A549 (cell line): ENCODE data around the gene GPR78. TPM values are rescaled to one million over a fixed set of nuclear protein-coding genes. Genes with fewer than 3 reads are reported as not detected.

Source experiments
- ATAC-seq, 2 experiments: fragments of 200-7000 bp in 1 of 2; fragments of >200 bp in 1 of 2; cut with Nextera tagmentation in 1 of 2; cut with Tn5 transposase in 1 of 2; 3 replicates each; pipeline versions ENCODE4 v1.8.0 to v1.9.1; 2018 to 2020; ENCODE audit warnings: mild to moderate bottlenecking in 1 of 2, moderate library complexity in 1 of 2
- CTCF ChIA-PET: fragments of 300-600 bp; sonication (Branson Sonifier 250); formaldehyde crosslinking; extraction: SDS; loops from one replicate; lab custom pipeline; 2021; ENCODE audit warnings: antibody characterized with exemption, inconsistent platforms; lab: Yijun Ruan, JAX
- POLR2A ChIA-PET: fragments of 350-600 bp; formaldehyde crosslinking; extraction: SDS; loops from one replicate; lab custom pipeline; 2021; ENCODE audit warnings: antibody characterized with exemption, inconsistent platforms; lab: Yijun Ruan, JAX
- DNase-seq, 2 experiments: peaks; one replicate each; pipeline versions ENCODE4 v3.0.0 to v3.0.0-alpha.2; 2011 to 2016; ENCODE audit warnings: low read depth in 1 of 2, low spot score in 1 of 2
- FAIRE-seq: peaks from 2 replicates; lab custom pipeline; 2011; peaks lifted over from hg19 to GRCh38; lab: Jason Lieb, UNC
- H3K27ac ChIP-seq, 2 experiments: fragments of >200 bp; sonication (Bioruptor Twin); formaldehyde crosslinking; 3 replicates each; pipeline ENCODE4 v1.5.1; 2016 to 2017
- H3K4me1 ChIP-seq: fragments of >200 bp; sonication (Bioruptor Twin); formaldehyde crosslinking; 3 replicates; pipeline ENCODE4 v1.6.1; 2016
- H3K4me2 ChIP-seq: fragments of >200 bp; sonication (Bioruptor Twin); formaldehyde crosslinking; 3 replicates; pipeline ENCODE4 v1.6.1; 2016
- H3K4me3 ChIP-seq: fragments of >200 bp; sonication (Bioruptor Twin); formaldehyde crosslinking; 3 replicates; pipeline ENCODE4 v1.5.1; 2016
- H3K9me3 ChIP-seq: fragments of >200 bp; sonication (Bioruptor Twin); formaldehyde crosslinking; 3 replicates; pipeline ENCODE4 v1.6.1; 2016
- CBX8 ChIP-seq: fragments of 200-600 bp; sonication (generic); IDR thresholded peaks from 2 replicates; pipeline ENCODE4 v1.6.1; 2016
- CEBPB ChIP-seq, 2 experiments: fragments of >200 bp in 1 of 2; sonication (Bioruptor Twin) in 1 of 2; formaldehyde crosslinking in 1 of 2; IDR thresholded peaks; 2 replicates each; pipeline ENCODE4 v1.6.1; 2012 to 2016
- EHMT2 ChIP-seq: fragments of 200-600 bp; sonication (generic); IDR thresholded peaks from 2 replicates; pipeline ENCODE4 v1.6.1; 2016; ENCODE audit warnings: antibody characterized with exemption, low read depth, mild to moderate bottlenecking, moderate library complexity
- EP300 ChIP-seq, 2 experiments: fragments of >200 bp; sonication (Bioruptor Twin); formaldehyde crosslinking; IDR thresholded peaks; 2 replicates in 1 of 2; 3 replicates in 1 of 2; pipeline ENCODE4 v1.6.1; 2016 to 2017
- ESRRA ChIP-seq: fragments of 150-350 bp; IDR thresholded peaks from 2 replicates; pipeline ENCODE4 v1.6.1; 2014; ENCODE audit warnings: mild to moderate bottlenecking, low read length, borderline replicate concordance
- FOSL2 ChIP-seq, 2 experiments: fragments of 450-650 bp in 1 of 2; fragments of >200 bp in 1 of 2; sonication (Bioruptor Twin) in 1 of 2; formaldehyde crosslinking; IDR thresholded peaks; 2 replicates each; pipeline versions ENCODE4 v1.5.0 to v1.6.1; 2016 to 2020; ENCODE audit warnings: mild to moderate bottlenecking in 1 of 2, moderate library complexity in 1 of 2
- GATA3 ChIP-seq: IDR thresholded peaks from 2 replicates; pipeline ENCODE4 v1.6.1; 2012; ENCODE audit warnings: borderline replicate concordance
- HEYL ChIP-seq: fragments of 250-450 bp; sonication (Bioruptor Pico); IDR thresholded peaks from 2 replicates; pipeline ENCODE4 v1.8.0; 2021; ENCODE audit warnings: mild to moderate bottlenecking, moderate library complexity
- HOXA7 ChIP-seq: fragments of 250-450 bp; sonication (Bioruptor Pico); IDR thresholded peaks from 2 replicates; pipeline ENCODE4 v1.5.0; 2020; ENCODE audit warnings: mild to moderate bottlenecking, moderate library complexity
- HOXB5 ChIP-seq: fragments of 250-450 bp; sonication (Bioruptor Pico); IDR thresholded peaks from 2 replicates; pipeline ENCODE4 v1.5.0; 2020; ENCODE audit warnings: mild to moderate bottlenecking, moderate library complexity
- KDM1A ChIP-seq: fragments of 200-600 bp; sonication (generic); IDR thresholded peaks from 2 replicates; pipeline ENCODE4 v1.6.1; 2016; ENCODE audit warnings: low read depth, mild to moderate bottlenecking
- MAFK ChIP-seq: fragments of 450-650 bp; IDR thresholded peaks from 2 replicates; pipeline ENCODE4 v1.6.1; 2014; ENCODE audit not compliant: partially characterized antibody
- MYC ChIP-seq: IDR thresholded peaks from 2 replicates; pipeline ENCODE4 v1.6.1; 2012; ENCODE audit warnings: mild to moderate bottlenecking, inconsistent platforms, low read length, improper control_type of control experiment, borderline replicate concordance
- NR3C1 ChIP-seq: fragments of >200 bp; sonication (Bioruptor Twin); formaldehyde crosslinking; IDR thresholded peaks from 3 replicates; pipeline ENCODE4 v1.6.1; 2017
- PHF8 ChIP-seq: fragments of 200-600 bp; sonication (generic); IDR thresholded peaks from 2 replicates; pipeline ENCODE4 v1.6.1; 2016; ENCODE audit warnings: low read depth, mild to moderate bottlenecking, antibody characterized with exemption, moderate library complexity, borderline replicate concordance
- RARB ChIP-seq: fragments of 250-450 bp; sonication (Bioruptor Pico); IDR thresholded peaks from 2 replicates; pipeline ENCODE4 v1.8.0; 2021; ENCODE audit warnings: mild to moderate bottlenecking, moderate library complexity
- SMC3 ChIP-seq: fragments of >200 bp; sonication (Bioruptor Twin); formaldehyde crosslinking; IDR thresholded peaks from 3 replicates; pipeline ENCODE4 v1.6.1; 2018; ENCODE audit warnings: inconsistent platforms
- WGBS: methylation state at CpG from one replicate; pipeline ENCODE4 v1.1.6; 2017; ENCODE audit errors: missing lambda C conversion rate; 5-methylcytosine and 5-hydroxymethylcytosine counted together
- polyA plus RNA-seq, 4 experiments: library from polyadenylated mRNA; depleted of rRNA in 3 of 4; stranded (reverse); fragments of >200 nt; fragmentation: RNase III in 1 of 4; extraction: RNeasy Plus Mini Kit Qiagen cat#74134 plus additional on column Dnase treatment in 1 of 4; gene quantifications; 2 replicates in 3 of 4; 3 replicates in 1 of 4; pipeline ENCODE4 v1.2.3, GENCODE V29; 2011 to 2017
- TF ChIP-seq, protein P1 (sequence below): fragments of >200 bp; sonication (Bioruptor Twin); formaldehyde crosslinking; IDR thresholded peaks from 3 replicates; pipeline ENCODE4 v1.5.1; 2016
- TF ChIP-seq, protein P2 (sequence below): IDR thresholded peaks from 2 replicates; pipeline ENCODE4 v1.6.1; 2012
- TF ChIP-seq, protein P3 (sequence below): fragments of 250-450 bp; sonication (Bioruptor Pico); IDR thresholded peaks from 2 replicates; pipeline ENCODE4 v1.5.0; 2021; ENCODE audit warnings: mild to moderate bottlenecking, moderate library complexity, borderline replicate concordance
- TF ChIP-seq, protein P4 (sequence below): IDR thresholded peaks from 2 replicates; pipeline ENCODE4 v1.6.1; 2012
- TF ChIP-seq, protein P5 (sequence below): IDR thresholded peaks from 2 replicates; pipeline ENCODE4 v1.6.1; 2012; ENCODE audit warnings: low read depth, borderline replicate concordance

The GPR78 gene
- polyA plus RNA-seq, 2 of the 4 experiments (the other 2 are of a cell fraction) = 0.09 TPM; not detected in 1

DNA sequence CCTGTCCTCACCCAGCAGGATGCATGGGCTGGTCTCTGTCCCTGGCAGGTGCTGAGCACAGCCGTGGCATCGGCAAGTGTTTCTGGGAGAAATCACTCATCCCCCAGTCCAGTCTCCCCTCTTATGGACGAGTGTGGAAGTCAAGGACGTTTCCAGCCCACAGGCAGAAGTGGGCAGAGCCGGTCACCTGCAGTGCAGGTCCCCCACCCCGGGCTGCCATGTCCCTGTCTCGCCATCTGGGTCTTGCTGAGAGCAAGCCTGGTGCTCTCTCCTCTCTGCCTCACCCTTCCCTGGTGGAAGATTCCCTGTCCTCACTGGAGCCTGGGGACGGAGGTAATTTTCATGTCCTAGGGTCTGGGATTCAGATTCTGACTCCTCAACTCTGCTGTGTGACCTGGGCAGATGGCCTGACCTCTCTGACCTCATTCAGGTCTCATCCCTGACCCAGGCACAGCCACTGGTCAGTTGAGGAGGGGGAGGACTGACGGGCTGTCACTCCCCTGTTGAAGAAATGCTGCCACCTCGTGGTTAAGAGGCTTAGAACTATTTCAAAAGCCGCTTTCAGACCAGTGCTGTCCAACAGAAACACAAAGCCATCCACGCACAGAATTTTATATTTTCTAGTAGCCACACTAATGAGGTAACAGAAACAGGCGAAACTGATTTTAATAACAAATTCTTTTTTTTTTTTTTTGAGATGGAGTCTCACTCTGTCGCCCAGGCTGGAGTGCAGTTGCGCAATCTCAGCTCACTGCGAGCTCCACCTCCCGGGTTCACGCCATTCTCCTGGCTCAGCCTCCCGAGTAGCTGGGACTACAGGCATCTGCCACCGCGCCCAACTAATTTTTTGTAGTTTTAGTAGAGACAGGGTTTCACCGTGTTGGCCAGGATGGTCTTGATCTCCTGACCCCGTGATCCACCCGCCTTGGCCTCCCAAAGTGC lies 14.2 kb downstream of the GPR78 start (continued):
- TF ChIP-seq HOXA7 (CRISPR knock-in tag) (no peak), RARB (no peak), SMC3 (peak; percentile 66), HOXB5 (CRISPR knock-in tag) (no peak), KDM1A (no peak)
- TF ChIP-seq, protein P1, sequence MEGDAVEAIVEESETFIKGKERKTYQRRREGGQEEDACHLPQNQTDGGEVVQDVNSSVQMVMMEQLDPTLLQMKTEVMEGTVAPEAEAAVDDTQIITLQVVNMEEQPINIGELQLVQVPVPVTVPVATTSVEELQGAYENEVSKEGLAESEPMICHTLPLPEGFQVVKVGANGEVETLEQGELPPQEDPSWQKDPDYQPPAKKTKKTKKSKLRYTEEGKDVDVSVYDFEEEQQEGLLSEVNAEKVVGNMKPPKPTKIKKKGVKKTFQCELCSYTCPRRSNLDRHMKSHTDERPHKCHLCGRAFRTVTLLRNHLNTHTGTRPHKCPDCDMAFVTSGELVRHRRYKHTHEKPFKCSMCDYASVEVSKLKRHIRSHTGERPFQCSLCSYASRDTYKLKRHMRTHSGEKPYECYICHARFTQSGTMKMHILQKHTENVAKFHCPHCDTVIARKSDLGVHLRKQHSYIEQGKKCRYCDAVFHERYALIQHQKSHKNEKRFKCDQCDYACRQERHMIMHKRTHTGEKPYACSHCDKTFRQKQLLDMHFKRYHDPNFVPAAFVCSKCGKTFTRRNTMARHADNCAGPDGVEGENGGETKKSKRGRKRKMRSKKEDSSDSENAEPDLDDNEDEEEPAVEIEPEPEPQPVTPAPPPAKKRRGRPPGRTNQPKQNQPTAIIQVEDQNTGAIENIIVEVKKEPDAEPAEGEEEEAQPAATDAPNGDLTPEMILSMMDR = peak; percentile 70

DNA sequence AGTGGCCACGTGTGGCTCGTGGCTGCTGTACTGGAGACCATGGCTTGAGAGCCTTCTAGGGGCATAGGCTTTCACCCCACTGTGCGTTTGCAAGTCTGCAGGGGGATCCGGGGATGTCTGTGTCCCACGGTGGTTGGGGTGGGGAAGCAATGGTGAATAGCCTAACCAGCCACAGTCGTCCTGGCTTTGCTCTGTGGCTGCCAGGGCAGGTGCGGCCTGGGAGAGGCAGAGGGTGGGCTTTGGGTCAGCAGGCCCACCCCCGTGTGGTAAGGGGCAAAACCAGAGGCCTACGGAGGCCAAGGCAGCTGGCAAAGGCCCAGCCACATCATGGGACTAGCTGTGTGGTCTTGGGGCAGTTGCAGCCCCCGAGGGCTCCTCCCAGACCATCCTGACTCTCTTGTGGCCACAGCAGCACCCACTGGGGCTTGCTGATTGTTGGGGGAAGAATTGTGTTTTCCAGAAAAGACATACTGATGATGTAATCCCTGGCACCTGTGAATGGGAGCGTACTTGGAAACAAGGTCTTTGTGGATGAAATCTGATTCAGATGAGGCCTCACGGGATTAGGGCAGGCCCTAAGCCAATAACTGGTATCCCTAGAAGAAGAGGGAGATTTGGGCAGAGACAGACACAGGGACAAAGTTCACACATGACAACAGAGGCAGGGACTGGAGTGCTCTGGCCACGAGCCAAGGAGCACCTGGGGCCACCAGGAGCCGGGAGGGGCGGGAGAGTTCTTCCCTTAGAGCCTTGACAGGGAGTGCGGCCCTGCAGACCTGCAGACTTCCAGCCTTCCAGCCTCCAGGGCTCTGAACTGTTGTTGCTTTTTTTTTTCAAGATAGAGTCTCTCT lies 15.3 kb downstream of the GPR78 start:
- TF ChIP-seq PHF8 (no peak), NR3C1 (no peak), GATA3 (no peak), ESRRA (no peak)
- TF ChIP-seq, protein P2, sequence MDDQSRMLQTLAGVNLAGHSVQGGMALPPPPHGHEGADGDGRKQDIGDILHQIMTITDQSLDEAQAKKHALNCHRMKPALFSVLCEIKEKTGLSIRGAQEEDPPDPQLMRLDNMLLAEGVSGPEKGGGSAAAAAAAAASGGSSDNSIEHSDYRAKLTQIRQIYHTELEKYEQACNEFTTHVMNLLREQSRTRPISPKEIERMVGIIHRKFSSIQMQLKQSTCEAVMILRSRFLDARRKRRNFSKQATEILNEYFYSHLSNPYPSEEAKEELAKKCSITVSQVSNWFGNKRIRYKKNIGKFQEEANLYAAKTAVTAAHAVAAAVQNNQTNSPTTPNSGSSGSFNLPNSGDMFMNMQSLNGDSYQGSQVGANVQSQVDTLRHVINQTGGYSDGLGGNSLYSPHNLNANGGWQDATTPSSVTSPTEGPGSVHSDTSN = no peak
- ChIA-PET POLR2A (no interaction called here), CTCF (interaction anchor here (0.7 to 2.6 kb wide), 6 partner anchors 12 to 167 kb away, joined by 3 to 15 read pairs (median 4); no protein-coding TSS in a partner anchor)
- H3K9me3 ChIP-seq = no peaks in the 10 kb centered on the region
- no peaks in the 10 kb centered on the region for H3K4me1 ChIP-seq
- H3K4me3 ChIP-seq = no peak overlapping the region
- no peak overlapping the region for H3K27ac ChIP-seq
- DNase-seq (no peak), ATAC-seq (no peak), FAIRE-seq (no peak)
- WGBS = 41% methylated on average over 13 of the region's 16 CpGs
- H3K4me2 ChIP-seq = no peak overlapping the region

DNA sequence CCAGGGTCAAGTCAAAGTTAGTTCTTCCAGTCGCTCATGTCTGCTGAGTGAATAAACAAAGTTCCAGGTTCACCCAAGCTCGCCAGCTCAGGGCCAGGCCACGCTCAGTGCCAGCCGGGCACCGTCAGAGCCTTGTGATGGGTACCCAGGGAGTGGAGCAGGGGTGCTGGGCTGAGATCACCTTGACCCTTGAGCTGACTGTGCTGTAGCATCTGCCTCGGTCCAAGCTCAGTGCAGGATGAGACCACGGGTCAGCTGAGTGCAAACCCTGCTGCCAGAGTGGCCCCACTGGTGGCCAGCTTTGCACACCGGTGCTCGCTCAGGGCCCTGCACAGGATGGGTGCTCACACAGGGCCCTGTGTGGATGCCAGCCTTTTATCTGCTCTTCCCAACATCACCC lies 16.7 kb downstream of the GPR78 start:
- 69% methylated on average over 7 of the region's 9 CpGs for WGBS
- POLR2A ChIA-PET = interaction anchor here (0.6 kb wide), 1 partner anchor 20 kb away, joined by 3 read pairs; no protein-coding TSS in a partner anchor
- no peak for ATAC-seq
- FAIRE-seq = no peak
- Histone ChIP-seq H3K4me3 (no peak overlapping the region), H3K9me3 (no peaks in the 10 kb centered on the region), H3K4me2 (no peak overlapping the region), H3K4me1 (no peaks in the 10 kb centered on the region), H3K27ac (no peak overlapping the region)
- DNase-seq = no peak
- CTCF ChIA-PET = interaction anchor here (2.2 to 3.7 kb wide), 2 partner anchors 10 to 128 kb away, joined by 13 to 27 read pairs; no protein-coding TSS in a partner anchor
- TF ChIP-seq EP300 (IDR thresholded peaks at IDR 0.05) (no peak), FOSL2 (IDR thresholded peaks at IDR 0.05) (no peak), FOSL2 (CRISPR knock-in tag; IDR thresholded peaks at IDR 0.05) (no peak), EHMT2 (no peak), HEYL (no peak), NR3C1 (no peak), CBX8 (no peak), MAFK (no peak), MYC (no peak), CEBPB (IDR thresholded peaks at IDR 0.05) (no peak)
- TF ChIP-seq, protein P3, sequence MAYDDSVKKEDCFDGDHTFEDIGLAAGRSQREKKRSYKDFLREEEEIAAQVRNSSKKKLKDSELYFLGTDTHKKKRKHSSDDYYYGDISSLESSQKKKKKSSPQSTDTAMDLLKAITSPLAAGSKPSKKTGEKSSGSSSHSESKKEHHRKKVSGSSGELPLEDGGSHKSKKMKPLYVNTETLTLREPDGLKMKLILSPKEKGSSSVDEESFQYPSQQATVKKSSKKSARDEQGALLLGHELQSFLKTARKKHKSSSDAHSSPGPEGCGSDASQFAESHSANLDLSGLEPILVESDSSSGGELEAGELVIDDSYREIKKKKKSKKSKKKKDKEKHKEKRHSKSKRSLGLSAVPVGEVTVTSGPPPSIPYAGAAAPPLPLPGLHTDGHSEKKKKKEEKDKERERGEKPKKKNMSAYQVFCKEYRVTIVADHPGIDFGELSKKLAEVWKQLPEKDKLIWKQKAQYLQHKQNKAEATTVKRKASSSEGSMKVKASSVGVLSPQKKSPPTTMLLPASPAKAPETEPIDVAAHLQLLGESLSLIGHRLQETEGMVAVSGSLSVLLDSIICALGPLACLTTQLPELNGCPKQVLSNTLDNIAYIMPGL (CRISPR knock-in tag) = no peak
- TF ChIP-seq, protein P2 = no peak
- TF ChIP-seq, protein P4, sequence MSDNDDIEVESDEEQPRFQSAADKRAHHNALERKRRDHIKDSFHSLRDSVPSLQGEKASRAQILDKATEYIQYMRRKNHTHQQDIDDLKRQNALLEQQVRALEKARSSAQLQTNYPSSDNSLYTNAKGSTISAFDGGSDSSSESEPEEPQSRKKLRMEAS = no peak
- TF ChIP-seq, protein P1 = no peak
- TF ChIP-seq, protein P5, sequence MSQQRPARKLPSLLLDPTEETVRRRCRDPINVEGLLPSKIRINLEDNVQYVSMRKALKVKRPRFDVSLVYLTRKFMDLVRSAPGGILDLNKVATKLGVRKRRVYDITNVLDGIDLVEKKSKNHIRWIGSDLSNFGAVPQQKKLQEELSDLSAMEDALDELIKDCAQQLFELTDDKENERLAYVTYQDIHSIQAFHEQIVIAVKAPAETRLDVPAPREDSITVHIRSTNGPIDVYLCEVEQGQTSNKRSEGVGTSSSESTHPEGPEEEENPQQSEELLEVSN = no peak
